Right ventricle myocardium inferior (tissue), 1 donor: Measurements from ENCODE around the gene CDC45. TPM values are rescaled to one million over a fixed set of nuclear protein-coding genes. Genes with fewer than 3 reads are reported as not detected.

Experiments used
- ATAC-seq: fragments of 200-7000 bp; cut with Tn5 transposase; one replicate; pipeline ENCODE4 v1.9.1; 2020; ENCODE audit warnings: mild to moderate bottlenecking, moderate library complexity
- DNase-seq: peaks from one replicate; pipeline ENCODE4 v3.0.0; 2021; ENCODE audit errors: missing footprints
- intact Hi-C: fragments of 100-400 bp; cut with DNase I; formaldehyde crosslinking; loops from one replicate; pipeline ENCODE4 v1.11.0; 2022
- total RNA-seq: library from RNA; stranded (reverse); fragmentation: NEBNext Ultra II Directional; extraction: Animal tissue kit (Norgen Biotek cat#: 25700); gene quantifications from one replicate; pipeline ENCODE4 v1.2.1, GENCODE V29; 2021
- donor health status: DM: no; HTN: yes; CAD: no; lungs with severe emphysema.

CDC45 gene
- total RNA-seq, 1 donor from 2014 or later = 0.76 TPM

DNA sequence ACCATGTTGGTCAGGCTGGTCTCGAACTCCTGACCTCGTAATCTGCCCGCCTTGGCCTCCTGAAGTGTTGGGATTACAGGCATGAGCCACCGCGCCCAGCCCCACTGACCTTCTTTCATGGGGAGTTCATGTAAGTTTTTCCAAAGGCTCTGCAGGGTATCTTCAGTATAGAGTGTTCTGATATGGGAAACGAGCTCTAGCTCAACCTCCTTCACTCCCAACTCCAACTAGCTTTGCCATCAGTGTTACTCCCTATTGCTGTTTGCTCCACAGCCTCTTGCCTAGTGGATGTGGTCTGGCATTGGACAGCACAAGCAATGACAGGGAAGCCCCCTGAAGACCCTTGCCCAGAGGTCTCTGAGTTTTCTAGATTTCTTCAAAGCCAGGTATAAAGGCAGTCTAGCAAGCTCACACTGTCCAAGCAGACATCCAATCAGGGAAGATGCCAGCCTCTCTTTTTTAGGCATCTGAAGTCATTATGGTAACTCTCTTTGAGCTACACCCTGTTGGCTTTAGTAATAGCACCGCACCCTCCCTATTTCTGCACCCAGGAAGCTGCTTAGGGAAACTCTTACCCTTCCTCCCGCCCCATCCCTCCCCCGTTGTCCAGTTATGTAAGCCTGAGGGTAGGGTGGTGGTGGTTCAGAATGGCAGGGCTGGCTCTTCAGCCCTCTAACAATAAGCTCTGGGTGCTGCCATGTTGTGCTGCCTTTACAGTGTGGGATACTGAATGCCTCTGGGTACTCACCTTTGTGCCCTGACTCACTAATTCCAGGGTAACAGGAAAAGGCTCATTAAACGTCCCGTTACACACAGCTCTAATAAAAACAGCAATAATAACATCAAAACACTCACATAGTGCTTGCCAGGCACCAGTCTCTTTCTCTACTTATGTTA, 85.9 kb downstream of the CDC45 start:
- no peak for DNase-seq
- no peak for ATAC-seq
- intact Hi-C loops = loop anchor here (2.0 kb wide), 1 partner anchor 41 kb away; the partner anchor contains the start of gene CLDN5

- ATAC-seq (no peak), DNase-seq (no peak)
- intact Hi-C loops = loop anchor here (2.0 kb wide), 1 partner anchor 42 kb away; the partner anchor contains the start of gene CLDN5
These were observed 86.8 kb downstream of the CDC45 start for GRCh38 chr22:19566279-19567156.

GRCh38 chr22:19567157-19568009, 87.7 kb downstream of the CDC45 start:
- intact Hi-C loops = loop anchor here (2.0 kb wide), 1 partner anchor 43 kb away; the partner anchor contains the start of gene CLDN5

GRCh38 chr22:19568337-19569275, 88.9 kb downstream of the CDC45 start:
- DNase-seq (no peak), ATAC-seq (peak; percentile 66)
- intact Hi-C loops = no loop called here

More at GRCh38 chr22:19567157-19568009, 87.7 kb downstream of the CDC45 start:
- ATAC-seq (no peak), DNase-seq (peak; percentile 66)

DNA sequence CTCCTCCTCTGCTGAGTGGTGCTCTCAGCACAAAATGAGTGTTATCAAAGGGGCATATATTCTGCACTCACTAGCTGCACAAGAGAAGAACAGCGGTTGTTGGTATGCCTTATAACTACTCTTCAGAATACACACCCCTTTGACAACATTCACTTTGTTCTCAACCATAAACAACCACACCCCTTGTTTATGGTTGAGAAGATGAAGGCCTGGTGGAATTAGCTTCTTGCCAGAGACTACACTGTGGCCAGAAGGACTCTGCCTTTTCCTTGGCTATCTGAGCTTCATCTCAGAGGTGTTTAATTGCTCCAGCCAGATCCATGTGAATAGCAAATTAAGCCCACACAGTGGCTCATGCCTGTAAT, 89.5 kb downstream of the CDC45 start:
- no peak for DNase-seq
- intact Hi-C loops = no loop called here
- ATAC-seq = no peak

- ATAC-seq (no peak), DNase-seq (no peak)
- intact Hi-C loops = no loop called here
These were observed 90.3 kb downstream of the CDC45 start for GRCh38 chr22:19569976-19570375.

Other genes starting within 250 kb of the CDC45 start
- gene CLTCL1, start 188.2 kb upstream of the CDC45 start, total RNA-seq = 8.3 TPM
- gene HIRA, start 48.2 kb upstream of the CDC45 start, total RNA-seq = 17.4 TPM
- gene MRPL40, start 47.4 kb upstream of the CDC45 start, total RNA-seq = 60.4 TPM
- gene C22orf39, start 32.2 kb upstream of the CDC45 start, total RNA-seq = 63.3 TPM
- gene UFD1, start 727 bp upstream of the CDC45 start, total RNA-seq = 45.8 TPM
- gene CLDN5, start 44.5 kb downstream of the CDC45 start, total RNA-seq = 29.9 TPM
- 120 TPM for gene SEPTIN5, start 234.6 kb downstream of the CDC45 start, total RNA-seq
- gene GP1BB, start 243.6 kb downstream of the CDC45 start, total RNA-seq = not detected